WTC11 (cell line): ENCODE data around the gene RBMS2. TPM values are rescaled to one million over a fixed set of nuclear protein-coding genes. Genes with fewer than 3 reads are reported as not detected.

ENCODE experiments used
- ATAC-seq: fragments of 200-7000 bp; cut with Tn5 transposase; 2 replicates; pipeline ENCODE4 v1.10.0; 2021; ENCODE audit warnings: mild to moderate bottlenecking, moderate library complexity
- CTCF ChIA-PET: fragments of 300-600 bp; sonication (Branson Sonifier 250); formaldehyde crosslinking; loops from one replicate; lab custom pipeline; 2021; ENCODE audit warnings: antibody characterized with exemption; lab: Charles Lee
- POLR2A ChIA-PET: fragments of 350-600 bp; sonication (Branson Sonifier 250); formaldehyde crosslinking; loops from one replicate; lab custom pipeline; 2021; ENCODE audit warnings: antibody characterized with exemption; lab: Charles Lee
- DNase-seq: peaks from one replicate; pipeline ENCODE4 v3.0.0; 2021; ENCODE audit warnings: low spot score
- H3K27ac Mint-ChIP-seq: 2 replicates; pipeline ENCODE4 v1.8.0; 2021; ENCODE audit warnings: mixed read lengths
- H3K27me3 Mint-ChIP-seq: 2 replicates; pipeline ENCODE4 v1.8.0; 2021; ENCODE audit warnings: low read depth, mild to moderate bottlenecking, moderate library complexity, mixed read lengths
- H3K36me3 Mint-ChIP-seq: 2 replicates; pipeline ENCODE4 v1.8.0; 2021; ENCODE audit warnings: mixed read lengths
- H3K4me1 Mint-ChIP-seq: 2 replicates; pipeline ENCODE4 v1.8.0; 2022; ENCODE audit warnings: mixed read lengths
- H3K4me3 Mint-ChIP-seq: 2 replicates; pipeline ENCODE4 v1.8.0; 2021; ENCODE audit warnings: mild to moderate bottlenecking, moderate library complexity, mixed read lengths
- H3K9me3 Mint-ChIP-seq: 2 replicates; pipeline ENCODE4 v1.8.0; 2021; ENCODE audit warnings: mixed read lengths
- CREB1 ChIP-seq: sonication (generic); formaldehyde crosslinking; IDR thresholded peaks from 2 replicates; pipeline ENCODE4 v1.8.0; 2023; ENCODE audit warnings: mild to moderate bottlenecking, missing genetic modification reagents
- CTCF ChIP-seq: fragments of 200-600 bp; IDR thresholded peaks from 2 replicates; pipeline ENCODE4 v1.8.0; 2022; ENCODE audit warnings: antibody characterized with exemption
- E2F1 ChIP-seq: sonication (generic); formaldehyde crosslinking; IDR thresholded peaks from 2 replicates; pipeline ENCODE4 v1.8.0; 2022; ENCODE audit warnings: mild to moderate bottlenecking, missing genetic modification reagents
- ELF4 ChIP-seq: sonication (generic); formaldehyde crosslinking; IDR thresholded peaks from 2 replicates; pipeline ENCODE4 v1.8.1; 2022; ENCODE audit warnings: low read depth, mild to moderate bottlenecking, moderate library complexity, missing genetic modification reagents
- ESRRA ChIP-seq: sonication (generic); formaldehyde crosslinking; IDR thresholded peaks from 2 replicates; pipeline ENCODE4 v1.8.1; 2022; ENCODE audit warnings: mild to moderate bottlenecking, missing genetic modification reagents, borderline replicate concordance
- ETV6 ChIP-seq: sonication (generic); formaldehyde crosslinking; IDR thresholded peaks from 2 replicates; pipeline ENCODE4 v1.8.1; 2022; ENCODE audit warnings: mild to moderate bottlenecking, missing genetic modification reagents
- FOXP1 ChIP-seq: sonication (generic); formaldehyde crosslinking; IDR thresholded peaks from 2 replicates; pipeline ENCODE4 v1.8.0; 2022; ENCODE audit warnings: missing genetic modification reagents, mild to moderate bottlenecking, moderate library complexity, borderline replicate concordance
- IRF2 ChIP-seq: sonication (generic); formaldehyde crosslinking; IDR thresholded peaks from 2 replicates; pipeline ENCODE4 v1.8.0; 2022; ENCODE audit warnings: low read depth, missing genetic modification reagents, borderline replicate concordance
- NFE2L1 ChIP-seq: sonication (generic); formaldehyde crosslinking; IDR thresholded peaks from 2 replicates; pipeline ENCODE4 v1.8.1; 2023; ENCODE audit warnings: missing genetic modification reagents
- NR1H2 ChIP-seq: sonication (generic); formaldehyde crosslinking; IDR thresholded peaks from 2 replicates; pipeline ENCODE4 v1.9.0; 2021; ENCODE audit warnings: mild to moderate bottlenecking, moderate library complexity, missing genetic modification reagents
- SMAD4 ChIP-seq: sonication (generic); formaldehyde crosslinking; IDR thresholded peaks from 2 replicates; pipeline ENCODE4 v1.8.0; 2022; ENCODE audit warnings: mild to moderate bottlenecking, missing genetic modification reagents
- TEAD4 ChIP-seq: sonication (generic); formaldehyde crosslinking; IDR thresholded peaks from 2 replicates; pipeline ENCODE4 v1.8.0; 2022; ENCODE audit warnings: mild to moderate bottlenecking, missing genetic modification reagents
- TP53 ChIP-seq: sonication (generic); formaldehyde crosslinking; IDR thresholded peaks from 2 replicates; pipeline ENCODE4 v1.8.1; 2023; ENCODE audit warnings: mild to moderate bottlenecking, missing genetic modification reagents
- ZNF121 ChIP-seq: sonication (generic); formaldehyde crosslinking; IDR thresholded peaks from 2 replicates; pipeline ENCODE4 v1.8.0; 2023; ENCODE audit warnings: missing genetic modification reagents
- ZNF423 ChIP-seq: fragments of 250-450 bp; sonication (Bioruptor Pico); IDR thresholded peaks from 2 replicates; pipeline ENCODE4 v2.1.2; 2022; ENCODE audit warnings: mild to moderate bottlenecking, moderate library complexity
- ZNF425 ChIP-seq: fragments of 250-450 bp; sonication (Bioruptor Pico); conservative IDR thresholded peaks from 2 replicates; pipeline ENCODE4 v1.9.0; 2021; ENCODE audit warnings: mild to moderate bottlenecking
- total RNA-seq: library from RNA; stranded (reverse); gene quantifications from 3 replicates; pipeline ENCODE4 v1.2.3, GENCODE V29; 2021
- TF ChIP-seq, protein P1 (sequence below): fragments of 250-450 bp; sonication (Bioruptor Pico); IDR thresholded peaks from 2 replicates; pipeline ENCODE4 v1.9.0; 2021; ENCODE audit warnings: mild to moderate bottlenecking
- TF ChIP-seq, protein P2 (sequence below): sonication (generic); formaldehyde crosslinking; IDR thresholded peaks from 2 replicates; pipeline ENCODE4 v1.8.1; 2022; ENCODE audit warnings: mild to moderate bottlenecking, moderate library complexity, missing genetic modification reagents
- TF ChIP-seq, protein P3 (sequence below): sonication (generic); formaldehyde crosslinking; IDR thresholded peaks from 2 replicates; pipeline ENCODE4 v1.8.0; 2023; ENCODE audit warnings: mild to moderate bottlenecking, missing genetic modification reagents
- TF ChIP-seq, protein P4 (sequence below): fragments of 250-450 bp; sonication (Bioruptor Pico); IDR thresholded peaks from 2 replicates; pipeline ENCODE4 v1.9.0; 2021; ENCODE audit warnings: mild to moderate bottlenecking, borderline replicate concordance

Gene RBMS2
- total RNA-seq, 1 experiment from 2014 or later = 16.7 TPM

GRCh38 chr12:56488041-56488955 lies 33.3 kb upstream of the RBMS2 start, which contains the start of gene GLS2:
GLS2 (minus strand) TSS chr12:56488161; CDS start chr12:56488118, 43 bp downstream.
- ChIA-PET POLR2A (interaction anchor here (0.5 to 1.1 kb wide), 4 partner anchors 50 to 237 kb away, joined by 3 to 4 read pairs (median 4); partner anchors contain the start of gene IL23A), CTCF (interaction anchor here (0.8 to 1.8 kb wide), 9 partner anchors 8 to 230 kb away, joined by 3 to 8 read pairs (median 4); partner anchors contain the start of genes ANKRD52, COQ10A, RBMS2 and TIMELESS)
- peak; percentile 85 for DNase-seq
- Mint-ChIP-seq H3K4me3 (peak within 1 kb of the TSS; percentile 94), H3K27ac (no peak within 1 kb of the TSS), H3K4me1 (peaks cover 16% of the 10 kb centered on the region), H3K36me3 (peaks cover 3% of the 10 kb centered on the region), H3K27me3 (peaks cover 69% of the 10 kb centered on the region), H3K9me3 (peaks cover 14% of the 10 kb centered on the region)
- ATAC-seq = peak; percentile 90
- TF ChIP-seq CREB1 (CRISPR knock-in tag) = peak; percentile 98
- TF ChIP-seq, protein P1, sequence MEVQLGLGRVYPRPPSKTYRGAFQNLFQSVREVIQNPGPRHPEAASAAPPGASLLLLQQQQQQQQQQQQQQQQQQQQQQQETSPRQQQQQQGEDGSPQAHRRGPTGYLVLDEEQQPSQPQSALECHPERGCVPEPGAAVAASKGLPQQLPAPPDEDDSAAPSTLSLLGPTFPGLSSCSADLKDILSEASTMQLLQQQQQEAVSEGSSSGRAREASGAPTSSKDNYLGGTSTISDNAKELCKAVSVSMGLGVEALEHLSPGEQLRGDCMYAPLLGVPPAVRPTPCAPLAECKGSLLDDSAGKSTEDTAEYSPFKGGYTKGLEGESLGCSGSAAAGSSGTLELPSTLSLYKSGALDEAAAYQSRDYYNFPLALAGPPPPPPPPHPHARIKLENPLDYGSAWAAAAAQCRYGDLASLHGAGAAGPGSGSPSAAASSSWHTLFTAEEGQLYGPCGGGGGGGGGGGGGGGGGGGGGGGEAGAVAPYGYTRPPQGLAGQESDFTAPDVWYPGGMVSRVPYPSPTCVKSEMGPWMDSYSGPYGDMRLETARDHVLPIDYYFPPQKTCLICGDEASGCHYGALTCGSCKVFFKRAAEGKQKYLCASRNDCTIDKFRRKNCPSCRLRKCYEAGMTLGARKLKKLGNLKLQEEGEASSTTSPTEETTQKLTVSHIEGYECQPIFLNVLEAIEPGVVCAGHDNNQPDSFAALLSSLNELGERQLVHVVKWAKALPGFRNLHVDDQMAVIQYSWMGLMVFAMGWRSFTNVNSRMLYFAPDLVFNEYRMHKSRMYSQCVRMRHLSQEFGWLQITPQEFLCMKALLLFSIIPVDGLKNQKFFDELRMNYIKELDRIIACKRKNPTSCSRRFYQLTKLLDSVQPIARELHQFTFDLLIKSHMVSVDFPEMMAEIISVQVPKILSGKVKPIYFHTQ (CRISPR knock-in tag) = no peak
- peak; percentile 93 for TF ChIP-seq NR1H2 (CRISPR knock-in tag)
- TF ChIP-seq ELF4 (CRISPR knock-in tag) = 0 out of 2 replicates have a peak, but pooled peaks have one; percentile 83
- TF ChIP-seq SMAD4 (CRISPR knock-in tag) = peak; percentile 86
- TF ChIP-seq FOXP1 (CRISPR knock-in tag) = peak; percentile 99
- peak; percentile 92 for TF ChIP-seq ESRRA (CRISPR knock-in tag)
- TF ChIP-seq ZNF423 (CRISPR knock-in tag) = no peak
- TF ChIP-seq ETV6 (CRISPR knock-in tag) = peak; percentile 99
- TF ChIP-seq, protein P2, sequence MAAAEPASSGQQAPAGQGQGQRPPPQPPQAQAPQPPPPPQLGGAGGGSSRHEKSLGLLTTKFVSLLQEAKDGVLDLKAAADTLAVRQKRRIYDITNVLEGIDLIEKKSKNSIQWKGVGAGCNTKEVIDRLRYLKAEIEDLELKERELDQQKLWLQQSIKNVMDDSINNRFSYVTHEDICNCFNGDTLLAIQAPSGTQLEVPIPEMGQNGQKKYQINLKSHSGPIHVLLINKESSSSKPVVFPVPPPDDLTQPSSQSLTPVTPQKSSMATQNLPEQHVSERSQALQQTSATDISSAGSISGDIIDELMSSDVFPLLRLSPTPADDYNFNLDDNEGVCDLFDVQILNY (CRISPR knock-in tag) = peak; percentile 95
- peak; percentile 94 for TF ChIP-seq TEAD4 (CRISPR knock-in tag)
- TF ChIP-seq TP53 = peak; percentile 95
- TF ChIP-seq CTCF = no peak
- TF ChIP-seq, protein P3, sequence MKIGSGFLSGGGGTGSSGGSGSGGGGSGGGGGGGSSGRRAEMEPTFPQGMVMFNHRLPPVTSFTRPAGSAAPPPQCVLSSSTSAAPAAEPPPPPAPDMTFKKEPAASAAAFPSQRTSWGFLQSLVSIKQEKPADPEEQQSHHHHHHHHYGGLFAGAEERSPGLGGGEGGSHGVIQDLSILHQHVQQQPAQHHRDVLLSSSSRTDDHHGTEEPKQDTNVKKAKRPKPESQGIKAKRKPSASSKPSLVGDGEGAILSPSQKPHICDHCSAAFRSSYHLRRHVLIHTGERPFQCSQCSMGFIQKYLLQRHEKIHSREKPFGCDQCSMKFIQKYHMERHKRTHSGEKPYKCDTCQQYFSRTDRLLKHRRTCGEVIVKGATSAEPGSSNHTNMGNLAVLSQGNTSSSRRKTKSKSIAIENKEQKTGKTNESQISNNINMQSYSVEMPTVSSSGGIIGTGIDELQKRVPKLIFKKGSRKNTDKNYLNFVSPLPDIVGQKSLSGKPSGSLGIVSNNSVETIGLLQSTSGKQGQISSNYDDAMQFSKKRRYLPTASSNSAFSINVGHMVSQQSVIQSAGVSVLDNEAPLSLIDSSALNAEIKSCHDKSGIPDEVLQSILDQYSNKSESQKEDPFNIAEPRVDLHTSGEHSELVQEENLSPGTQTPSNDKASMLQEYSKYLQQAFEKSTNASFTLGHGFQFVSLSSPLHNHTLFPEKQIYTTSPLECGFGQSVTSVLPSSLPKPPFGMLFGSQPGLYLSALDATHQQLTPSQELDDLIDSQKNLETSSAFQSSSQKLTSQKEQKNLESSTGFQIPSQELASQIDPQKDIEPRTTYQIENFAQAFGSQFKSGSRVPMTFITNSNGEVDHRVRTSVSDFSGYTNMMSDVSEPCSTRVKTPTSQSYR (CRISPR knock-in tag) = peak; percentile 98
- peak; percentile 96 for TF ChIP-seq E2F1 (CRISPR knock-in tag)
- peak; percentile 95 for TF ChIP-seq IRF2 (CRISPR knock-in tag)
- TF ChIP-seq NFE2L1 = peak; percentile 98
- TF ChIP-seq, protein P4, sequence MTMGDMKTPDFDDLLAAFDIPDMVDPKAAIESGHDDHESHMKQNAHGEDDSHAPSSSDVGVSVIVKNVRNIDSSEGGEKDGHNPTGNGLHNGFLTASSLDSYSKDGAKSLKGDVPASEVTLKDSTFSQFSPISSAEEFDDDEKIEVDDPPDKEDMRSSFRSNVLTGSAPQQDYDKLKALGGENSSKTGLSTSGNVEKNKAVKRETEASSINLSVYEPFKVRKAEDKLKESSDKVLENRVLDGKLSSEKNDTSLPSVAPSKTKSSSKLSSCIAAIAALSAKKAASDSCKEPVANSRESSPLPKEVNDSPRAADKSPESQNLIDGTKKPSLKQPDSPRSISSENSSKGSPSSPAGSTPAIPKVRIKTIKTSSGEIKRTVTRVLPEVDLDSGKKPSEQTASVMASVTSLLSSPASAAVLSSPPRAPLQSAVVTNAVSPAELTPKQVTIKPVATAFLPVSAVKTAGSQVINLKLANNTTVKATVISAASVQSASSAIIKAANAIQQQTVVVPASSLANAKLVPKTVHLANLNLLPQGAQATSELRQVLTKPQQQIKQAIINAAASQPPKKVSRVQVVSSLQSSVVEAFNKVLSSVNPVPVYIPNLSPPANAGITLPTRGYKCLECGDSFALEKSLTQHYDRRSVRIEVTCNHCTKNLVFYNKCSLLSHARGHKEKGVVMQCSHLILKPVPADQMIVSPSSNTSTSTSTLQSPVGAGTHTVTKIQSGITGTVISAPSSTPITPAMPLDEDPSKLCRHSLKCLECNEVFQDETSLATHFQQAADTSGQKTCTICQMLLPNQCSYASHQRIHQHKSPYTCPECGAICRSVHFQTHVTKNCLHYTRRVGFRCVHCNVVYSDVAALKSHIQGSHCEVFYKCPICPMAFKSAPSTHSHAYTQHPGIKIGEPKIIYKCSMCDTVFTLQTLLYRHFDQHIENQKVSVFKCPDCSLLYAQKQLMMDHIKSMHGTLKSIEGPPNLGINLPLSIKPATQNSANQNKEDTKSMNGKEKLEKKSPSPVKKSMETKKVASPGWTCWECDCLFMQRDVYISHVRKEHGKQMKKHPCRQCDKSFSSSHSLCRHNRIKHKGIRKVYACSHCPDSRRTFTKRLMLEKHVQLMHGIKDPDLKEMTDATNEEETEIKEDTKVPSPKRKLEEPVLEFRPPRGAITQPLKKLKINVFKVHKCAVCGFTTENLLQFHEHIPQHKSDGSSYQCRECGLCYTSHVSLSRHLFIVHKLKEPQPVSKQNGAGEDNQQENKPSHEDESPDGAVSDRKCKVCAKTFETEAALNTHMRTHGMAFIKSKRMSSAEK (CRISPR knock-in tag) = no peak
- no peak for TF ChIP-seq ZNF425
- TF ChIP-seq ZNF121 (CRISPR knock-in tag) = peak; percentile 68
